HG03575 (cell line): ENCODE measurements around the gene SP6.

Experiments
- ATAC-seq: cut with Tn5 transposase; IDR thresholded peaks from one replicate; pipeline ENCODE4 v1.9.1; 2021; ENCODE audit not compliant: unreplicated experiment, insufficient number of reproducible peaks, low FRiP score; ENCODE audit errors: extremely low read depth

Gene SP6

DNA sequence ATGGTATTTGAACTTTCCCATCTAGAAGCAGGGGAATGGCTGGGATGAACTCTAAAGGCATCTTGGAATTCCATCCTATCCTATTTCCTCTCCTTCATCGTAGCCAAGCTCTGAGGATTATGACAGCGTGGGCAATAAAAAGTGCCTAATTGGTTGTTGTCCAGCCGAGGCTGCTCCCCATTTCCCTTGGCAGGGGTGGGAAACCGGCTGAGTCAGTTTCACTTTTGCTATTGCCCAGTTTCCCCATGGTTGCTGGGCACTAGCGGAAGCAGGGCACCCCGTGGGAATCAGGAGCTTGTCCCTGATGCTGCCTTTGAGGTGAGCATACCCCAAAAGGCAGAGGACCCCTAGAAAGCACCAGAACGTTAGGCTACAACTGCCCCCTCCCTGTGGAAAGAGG lies 31.3 kb upstream of the SP6 start:
- no peak for ATAC-seq

DNA sequence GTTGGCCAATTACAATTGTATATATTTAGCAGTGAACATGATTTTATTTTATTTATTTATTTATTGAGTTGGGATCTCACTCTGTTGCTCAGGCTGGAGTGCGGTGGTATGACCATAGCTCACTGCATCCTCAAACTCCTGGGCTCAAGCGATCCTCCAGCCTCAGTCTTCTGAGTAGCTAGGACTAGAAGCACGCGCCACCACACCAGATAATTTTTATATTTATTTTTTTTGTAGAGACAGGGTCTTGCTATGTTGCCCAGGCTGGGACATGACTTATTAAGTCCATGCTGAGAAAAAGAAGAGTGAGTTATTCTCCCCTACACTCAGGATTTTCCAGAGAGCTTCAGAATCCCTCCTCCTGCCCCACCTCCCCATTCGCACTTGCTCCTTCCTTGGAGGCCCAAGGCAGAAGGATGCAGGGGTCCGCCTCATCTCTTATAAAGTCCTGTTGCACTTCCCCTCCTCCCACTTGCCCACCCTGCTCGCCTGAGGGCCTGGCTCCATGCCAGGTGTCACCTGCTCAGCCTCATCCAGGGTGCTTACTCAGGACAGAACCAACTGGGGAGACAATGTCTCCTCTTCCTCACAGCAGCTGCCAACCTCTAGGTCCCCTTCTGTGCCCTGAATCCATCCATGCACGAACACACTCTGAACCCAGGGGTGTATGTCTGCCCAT lies 29.0 kb upstream of the SP6 start:
- ATAC-seq = no peak

DNA sequence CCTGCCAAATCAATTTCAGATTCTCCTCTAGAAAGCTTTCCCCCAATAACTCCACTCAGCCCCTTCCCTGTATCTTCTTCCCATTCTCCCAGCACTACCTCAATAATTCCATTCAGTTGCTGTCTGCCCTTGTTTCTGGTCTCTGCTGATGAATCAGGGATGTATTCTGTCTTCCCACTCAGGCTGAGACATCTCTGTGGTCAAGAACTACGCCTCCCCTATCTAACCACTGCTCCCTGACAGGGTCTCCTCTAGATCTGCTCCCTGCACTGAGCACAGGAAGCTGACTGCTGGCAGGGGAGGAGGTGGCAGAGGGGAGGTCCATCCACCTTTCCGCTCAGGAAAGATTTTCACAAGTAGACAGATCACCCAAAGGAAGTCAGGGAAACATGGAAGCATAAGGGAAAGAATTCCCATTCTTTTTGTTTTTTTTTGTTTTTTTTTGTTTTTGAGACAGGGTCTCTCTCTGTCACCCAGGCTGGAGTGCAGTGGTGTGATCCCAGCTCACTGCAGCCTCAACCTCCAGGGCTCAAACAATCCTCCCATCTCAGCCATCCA lies 28.1 kb upstream of the SP6 start:
- ATAC-seq = no peak

DNA sequence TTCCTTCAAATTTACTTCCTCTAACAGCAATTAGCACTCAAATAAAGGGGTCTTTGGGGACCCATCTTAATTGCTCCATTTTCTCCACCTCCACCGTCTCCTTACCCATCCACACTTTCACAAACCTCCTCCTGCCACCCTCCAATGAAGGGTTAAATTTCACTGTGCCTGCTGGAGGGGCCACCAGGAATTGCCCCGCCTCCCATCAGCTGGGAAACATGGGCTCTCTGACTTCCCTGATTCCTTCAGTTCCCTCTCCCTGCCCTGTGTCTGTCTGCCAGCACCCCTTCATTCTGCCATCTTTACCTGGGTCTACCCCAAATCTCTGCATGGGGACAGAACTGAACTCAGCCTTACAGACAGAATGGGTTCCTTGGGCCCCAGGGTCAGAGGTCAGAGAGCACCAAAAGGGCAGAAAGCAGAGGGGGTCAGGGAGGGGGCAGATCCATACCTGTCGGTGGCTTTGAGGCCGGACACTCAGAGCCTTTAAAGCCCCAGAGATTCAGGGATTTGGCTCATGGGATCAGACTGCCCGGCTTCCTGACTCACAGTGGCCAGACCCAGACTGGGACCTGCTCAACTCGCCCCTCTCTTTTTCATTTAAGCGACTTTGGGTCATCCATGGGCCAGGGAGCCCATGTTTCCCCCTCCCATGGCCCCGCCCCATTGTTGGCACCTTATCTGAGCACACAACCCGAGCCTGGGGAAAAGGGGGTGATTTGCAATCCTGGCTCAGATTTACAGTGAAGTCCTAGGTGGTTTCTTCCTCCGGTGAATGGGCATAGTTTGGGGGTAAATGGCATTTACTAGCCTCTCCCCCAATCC lies 27.5 kb upstream of the SP6 start:
- no peak for ATAC-seq

DNA sequence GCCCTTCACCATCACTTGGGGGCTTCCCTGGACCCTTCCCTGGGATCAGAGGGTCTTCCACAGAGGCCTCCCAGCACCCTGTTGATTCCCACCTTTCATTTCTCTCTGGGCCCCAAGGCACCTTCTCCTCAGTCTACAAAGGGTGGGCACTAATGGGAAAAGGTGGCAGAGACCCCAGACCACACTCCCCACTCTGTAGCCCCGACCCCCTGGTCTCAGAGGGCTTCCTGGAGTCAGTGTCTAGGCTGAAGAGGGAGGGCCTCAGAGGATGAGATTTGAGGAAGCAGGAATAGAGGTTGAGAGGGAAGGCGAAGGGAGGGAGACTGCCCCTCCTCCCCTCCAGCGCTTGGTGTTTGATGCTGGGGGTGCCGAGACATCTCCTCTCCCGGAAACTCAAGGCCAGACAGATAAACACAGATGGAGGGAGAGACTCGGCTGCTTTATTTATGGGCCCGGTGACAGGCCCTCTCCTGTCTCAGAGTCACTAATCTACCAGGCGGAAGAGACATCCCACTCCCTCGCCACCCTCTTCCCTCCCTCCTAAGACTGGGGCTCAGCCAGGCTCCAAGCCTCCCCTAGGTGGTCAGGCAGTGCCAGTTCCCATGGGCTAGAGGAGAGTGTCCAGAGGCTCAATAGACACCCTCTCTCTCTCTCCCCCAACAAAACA lies 26.5 kb upstream of the SP6 start:
- no peak for ATAC-seq

DNA sequence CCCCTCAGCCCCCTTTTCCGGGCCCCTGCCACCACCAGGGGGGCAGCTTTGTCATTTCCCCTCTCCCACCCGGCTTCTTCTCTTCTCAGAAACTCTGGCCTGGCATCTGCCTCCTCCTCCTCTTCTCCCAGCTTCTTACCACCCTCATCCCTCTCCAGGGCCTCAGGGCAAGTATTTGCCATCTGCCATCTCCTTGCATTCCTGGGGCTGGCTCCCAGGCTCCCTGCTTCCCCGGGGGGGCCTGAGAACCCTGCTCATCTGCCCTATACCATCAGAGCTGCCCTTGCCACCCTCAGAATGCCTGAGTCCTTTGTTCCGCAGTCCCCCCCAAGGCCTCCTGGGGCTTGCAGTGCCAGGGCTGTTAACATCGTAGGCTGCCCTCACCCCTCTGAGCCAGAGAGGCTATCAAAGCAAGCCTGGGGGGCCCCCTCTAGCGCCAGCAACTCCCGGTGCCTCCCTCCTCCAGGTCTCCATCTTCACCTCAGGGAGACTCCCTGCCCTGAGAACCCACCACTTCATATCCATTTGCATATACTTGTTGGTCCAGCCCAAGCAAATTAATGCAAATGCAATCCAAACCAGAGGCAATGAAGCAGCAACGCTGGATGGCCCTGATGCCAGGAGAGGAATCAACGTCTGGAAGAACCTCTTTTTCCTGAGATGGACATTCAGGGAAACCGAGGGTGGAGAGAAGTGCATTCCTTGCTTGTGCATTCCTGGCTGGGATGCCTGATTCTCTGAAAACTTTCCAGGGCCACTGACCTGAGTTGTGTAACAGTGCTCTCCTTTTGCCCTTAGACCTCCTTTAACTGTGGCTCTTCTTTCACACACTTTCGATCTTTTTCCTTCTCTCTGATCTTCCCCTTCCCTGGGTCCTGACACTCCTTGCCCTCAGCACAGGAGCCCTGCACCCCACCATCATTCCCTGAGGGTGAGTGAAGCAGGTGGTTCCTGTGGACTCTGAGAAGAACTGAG lies 24.3 kb upstream of the SP6 start:
- ATAC-seq = no peak

DNA sequence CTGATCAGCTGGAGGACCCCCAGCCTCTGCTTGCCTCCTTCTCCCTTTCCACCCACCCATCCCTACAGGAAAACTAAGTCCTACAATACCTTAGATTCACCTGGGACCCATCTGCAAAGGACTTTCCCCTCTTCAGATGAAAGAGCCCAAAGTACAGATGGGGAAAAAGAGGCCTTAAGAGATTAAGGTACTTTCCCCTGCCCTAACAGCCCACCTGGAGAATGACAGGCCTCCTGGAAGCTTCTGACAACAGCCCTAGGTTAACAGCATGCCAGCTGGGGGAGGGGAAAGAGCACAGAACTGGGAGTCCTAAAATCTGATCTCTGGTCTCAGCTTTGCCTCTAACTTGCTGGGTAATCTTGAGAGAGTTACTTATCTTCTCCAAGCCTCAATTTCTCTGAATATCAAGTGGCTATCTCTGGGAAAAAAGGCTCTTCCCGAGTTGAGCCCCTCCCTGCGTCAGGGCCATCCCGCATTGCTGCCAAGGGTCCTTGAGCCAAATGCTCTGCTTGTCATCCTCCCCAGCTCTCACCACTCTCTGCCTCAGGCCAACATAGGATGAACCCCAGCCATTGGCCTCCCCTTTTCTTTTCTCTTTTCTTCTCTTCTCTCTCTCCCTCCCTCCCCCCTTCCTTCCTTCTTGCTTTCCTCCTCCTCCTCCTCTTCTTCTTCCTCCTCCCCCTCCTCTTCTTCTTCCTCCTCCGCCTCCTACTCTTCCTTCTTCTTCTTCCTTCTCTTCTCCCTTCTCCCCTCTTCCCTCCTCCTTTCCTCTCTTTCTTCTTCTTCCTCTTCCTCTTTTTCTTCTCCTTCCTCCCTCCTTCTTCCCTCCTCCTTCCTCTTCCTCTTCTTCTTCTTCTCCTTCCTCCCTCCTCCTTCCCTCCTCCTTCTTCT lies 22.5 kb upstream of the SP6 start:
- ATAC-seq = no peak

DNA sequence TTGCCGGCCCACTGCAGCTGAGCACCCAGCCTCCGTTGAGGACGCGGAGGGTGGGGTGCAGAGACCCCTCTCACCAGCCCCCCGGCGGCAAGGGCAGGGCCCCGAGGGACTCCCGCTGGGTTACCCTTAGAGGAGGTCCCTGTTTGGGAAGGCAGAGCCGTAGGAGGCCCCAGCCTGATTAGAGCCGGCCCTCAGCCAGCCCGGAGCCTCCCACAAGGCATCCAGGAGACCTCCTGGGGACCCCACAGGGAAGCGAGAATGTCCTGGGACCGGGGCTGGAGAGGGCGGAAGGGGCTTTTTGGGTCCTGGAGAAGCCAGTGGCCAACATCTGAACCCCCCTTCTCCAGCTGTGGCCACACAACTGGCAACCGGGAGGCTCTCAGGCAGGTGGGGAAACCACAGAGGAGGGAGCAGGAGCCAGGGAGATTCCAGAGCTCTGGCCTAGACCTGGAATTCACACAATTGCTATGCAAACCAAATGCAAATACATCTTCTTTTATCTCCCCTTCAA lies 21.7 kb upstream of the SP6 start:
- no peak for ATAC-seq

DNA sequence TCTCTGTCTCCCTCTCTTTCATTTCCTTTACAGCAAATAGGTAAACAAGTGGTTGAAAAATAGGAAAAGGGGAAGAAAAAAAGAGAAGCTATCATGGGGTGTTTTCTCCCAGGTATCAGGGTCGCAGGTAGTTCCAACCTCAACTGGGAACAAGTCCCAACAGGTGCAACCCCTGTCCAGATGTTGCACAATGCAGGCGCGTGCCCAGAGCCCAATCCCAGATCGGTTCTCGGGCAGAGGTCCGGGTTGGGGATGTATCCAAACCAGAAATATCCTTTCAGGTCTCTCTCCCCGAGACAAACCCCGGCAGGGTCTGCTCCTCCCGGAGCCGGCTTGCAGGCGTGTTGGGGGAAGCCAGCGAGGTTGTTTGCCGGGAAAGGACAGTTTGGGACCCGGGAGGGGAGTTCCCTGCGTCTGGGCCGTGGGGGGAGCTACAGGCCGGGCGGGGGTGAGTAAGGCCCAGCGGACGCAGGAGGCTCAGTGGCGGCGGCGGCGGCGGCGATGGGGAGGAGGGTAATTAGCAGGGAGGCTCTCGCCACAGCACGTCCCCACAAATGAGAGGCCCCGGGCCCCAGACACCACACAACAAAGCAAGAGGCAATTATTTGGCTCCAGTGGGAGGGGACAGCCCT lies 21.2 kb upstream of the SP6 start:
- ATAC-seq = no peak

DNA sequence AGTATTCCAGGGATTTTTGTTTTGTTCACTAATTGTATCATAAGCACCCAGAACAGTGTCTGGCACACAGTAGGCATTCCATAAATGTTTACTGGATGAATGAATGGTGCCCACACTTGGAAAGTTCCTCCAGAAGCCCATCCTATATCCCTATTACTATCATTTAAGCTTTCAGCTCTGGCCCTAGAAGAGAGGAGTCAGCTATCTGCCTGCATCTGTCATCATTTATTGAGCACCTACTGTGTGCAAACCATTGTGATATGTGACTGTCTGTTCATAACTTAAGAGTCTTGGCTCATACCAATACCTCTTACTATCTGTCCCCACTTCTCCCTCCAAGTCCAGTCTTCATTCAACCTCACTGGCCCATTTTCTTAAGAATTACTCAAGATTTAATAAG lies 20.1 kb upstream of the SP6 start:
- no peak for ATAC-seq

DNA sequence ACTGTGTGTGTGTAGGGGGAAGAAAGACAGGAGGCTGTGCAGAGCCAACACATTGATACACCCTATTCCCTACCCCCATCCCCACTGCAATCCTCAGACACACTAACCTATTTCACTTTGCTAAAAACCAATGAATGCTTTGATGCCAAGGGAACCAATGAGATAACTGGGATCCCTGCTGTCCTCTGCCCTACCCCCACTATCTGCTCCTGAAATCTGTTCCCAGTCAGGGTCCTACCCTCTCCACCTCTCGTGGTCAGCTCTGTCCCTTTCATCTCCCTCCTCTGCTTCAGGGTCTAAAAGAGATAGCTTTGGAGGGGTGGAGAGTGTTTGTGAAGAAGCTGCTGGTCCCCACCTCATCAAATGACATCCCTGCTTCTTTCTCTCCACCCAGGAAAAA lies 19.1 kb upstream of the SP6 start:
- ATAC-seq = no peak

DNA sequence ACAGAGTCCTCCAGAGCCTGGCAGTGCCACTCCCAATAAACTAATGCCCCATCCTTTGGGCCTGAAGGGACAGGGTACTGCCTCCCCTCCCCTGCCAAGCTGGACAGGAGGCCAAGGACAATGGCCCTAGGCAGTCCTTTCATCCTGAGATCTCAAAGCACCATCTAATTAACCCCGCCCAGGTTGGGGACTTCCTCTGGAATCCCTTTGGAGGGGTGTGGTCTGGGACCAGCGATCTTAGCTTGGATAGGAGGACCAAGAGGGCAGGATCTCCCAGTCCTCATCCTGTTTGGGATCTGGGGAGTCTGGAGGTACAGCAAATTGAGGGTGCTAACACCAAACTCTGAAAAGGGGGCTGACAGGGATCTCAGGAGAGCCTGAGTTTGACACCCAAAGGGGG lies 18.2 kb upstream of the SP6 start:
- no peak for ATAC-seq

DNA sequence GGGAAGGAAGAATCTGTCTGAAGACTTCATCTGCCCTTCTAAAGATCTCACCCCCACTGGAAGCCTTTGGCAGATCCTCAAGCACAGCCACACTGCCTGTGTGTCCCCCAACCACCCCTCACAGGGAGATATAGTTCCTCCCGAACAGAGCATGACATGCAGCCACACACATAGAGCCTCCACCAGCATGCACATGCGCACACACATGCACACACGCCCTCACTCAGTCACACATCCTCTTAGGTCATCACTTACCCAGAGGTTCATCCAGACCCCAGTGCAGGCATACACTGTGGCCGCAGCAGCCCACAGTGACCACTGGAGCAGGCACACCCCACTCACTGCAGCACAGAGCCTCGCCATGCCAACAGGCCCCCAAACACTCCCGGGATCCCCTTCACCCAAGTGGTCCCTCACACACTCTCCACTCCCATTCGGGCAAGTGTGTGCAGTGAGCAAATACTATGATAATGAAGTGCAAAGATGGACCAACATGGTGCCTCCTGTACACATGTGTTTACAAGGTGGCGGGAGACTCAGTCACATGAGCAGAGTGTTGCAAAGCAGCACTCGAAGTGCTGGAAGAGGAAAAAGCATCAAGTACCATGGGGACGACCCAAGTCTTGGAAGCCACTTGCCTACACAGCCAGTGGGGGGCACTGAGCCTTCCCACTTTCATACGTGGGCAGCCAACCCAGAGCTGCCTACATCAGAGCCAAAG lies 17.0 kb upstream of the SP6 start:
- no peak for ATAC-seq

DNA sequence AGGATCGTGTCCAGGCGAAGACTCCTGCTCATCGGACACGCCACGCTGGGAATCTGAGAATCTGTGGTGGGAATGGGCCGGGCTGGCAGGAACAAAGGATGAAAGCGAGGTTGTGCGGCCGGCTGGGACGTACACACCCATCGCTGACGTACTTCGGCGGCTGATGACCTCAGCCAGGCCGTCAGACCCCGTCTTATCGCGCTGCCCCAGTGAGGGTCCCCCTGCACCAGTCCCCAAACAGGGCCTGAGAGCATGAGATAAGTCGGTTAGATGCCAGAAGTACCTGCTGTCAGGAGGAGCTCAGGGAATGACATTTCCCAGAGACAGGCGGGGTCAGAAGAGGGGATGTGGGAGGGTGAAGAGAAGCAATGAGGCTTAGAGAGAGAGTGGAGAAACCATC lies 16.0 kb upstream of the SP6 start:
- no peak for ATAC-seq

DNA sequence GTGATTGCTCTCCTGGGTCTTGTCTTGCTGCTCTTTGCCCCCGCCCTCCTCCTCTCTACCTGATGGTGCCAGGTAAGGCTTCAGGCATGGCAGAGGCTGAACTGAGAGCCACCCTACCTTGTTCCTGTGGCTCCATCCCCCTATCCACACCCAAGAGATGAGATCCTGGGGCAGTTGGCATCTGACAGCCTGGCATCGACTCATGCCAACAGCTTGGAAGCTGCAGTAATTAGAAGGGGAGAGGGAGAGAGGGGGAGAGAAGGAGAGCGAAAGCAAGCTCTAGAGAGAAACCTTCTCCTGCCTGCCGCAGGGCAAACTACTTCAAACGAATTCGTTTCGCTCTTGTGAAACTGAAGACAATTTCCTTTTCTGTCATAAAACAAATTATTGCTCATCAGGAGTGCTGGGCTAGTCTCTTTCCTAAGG lies 13.8 kb upstream of the SP6 start:
- ATAC-seq = no peak

DNA sequence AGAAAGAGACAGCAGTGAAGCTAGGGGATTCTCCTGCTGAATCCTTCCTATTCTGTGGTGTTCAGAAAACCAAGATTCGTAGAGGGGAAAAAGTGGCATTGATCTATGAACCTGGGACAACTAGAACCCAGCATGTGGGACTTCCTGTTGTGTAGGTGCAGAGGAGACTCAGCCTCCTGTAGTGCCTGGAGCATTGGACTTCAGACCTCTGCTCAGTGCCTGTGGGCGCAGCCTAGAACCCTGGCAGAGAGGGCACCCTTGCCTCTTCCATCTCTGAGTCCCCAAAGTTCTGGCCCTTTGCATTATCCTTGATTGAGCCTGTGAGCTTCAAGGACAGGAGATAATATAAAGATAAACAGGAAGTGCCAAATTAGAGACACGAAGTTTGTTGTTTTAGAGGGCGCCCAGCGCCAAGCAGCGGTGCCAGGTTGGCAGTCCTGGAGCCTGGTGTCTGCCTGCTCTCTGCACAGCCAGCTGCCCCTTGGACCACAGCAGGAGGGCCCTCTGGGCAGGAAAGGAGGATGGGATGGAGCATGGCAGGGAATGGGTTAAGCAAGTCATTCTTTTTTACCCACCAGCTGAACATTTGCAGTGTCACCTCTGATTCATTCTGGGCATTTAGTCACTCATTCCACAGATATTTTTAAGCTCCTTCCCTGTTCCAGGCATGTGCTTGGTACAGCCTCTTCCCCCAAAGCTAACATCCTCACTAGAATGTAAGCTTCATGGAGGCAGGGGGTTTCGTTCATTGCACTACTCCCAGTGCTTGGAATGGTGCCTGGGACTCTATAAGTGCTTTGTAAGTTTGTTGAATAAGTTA lies 11.9 kb upstream of the SP6 start:
- ATAC-seq = no peak
